Neural progenitor cell (in vitro differentiated cells): Measurements from ENCODE around the gene CRTC3. TPM values are rescaled to one million over a fixed set of nuclear protein-coding genes. Genes with fewer than 3 reads are reported as not detected.

Experiments used
- DNase-seq: peaks from one replicate; pipeline ENCODE4 v3.0.0-alpha.2; 2016; ENCODE audit warnings: low spot score
- H2AFZ ChIP-seq: fragments of 200-600 bp; sonication (generic); replicated peaks from 2 replicates; pipeline ENCODE4 v1.6.1; 2016; ENCODE audit warnings: antibody characterized with exemption
- H3F3A ChIP-seq: fragments of 200-600 bp; sonication (generic); 2 replicates; pipeline ENCODE4 v1.6.1; 2016; ENCODE audit warnings: antibody characterized with exemption, low read depth
- H3K27ac ChIP-seq: fragments of 200-600 bp; sonication (generic); 2 replicates; pipeline ENCODE4 v1.5.1; 2016; ENCODE audit warnings: mild to moderate bottlenecking
- H3K27me3 ChIP-seq: fragments of 200-600 bp; sonication (generic); 2 replicates; pipeline ENCODE4 v1.6.1; 2016; ENCODE audit warnings: mild to moderate bottlenecking, moderate library complexity
- H3K36me3 ChIP-seq: fragments of 200-600 bp; sonication (generic); 2 replicates; pipeline ENCODE4 v1.5.1; 2016
- H3K4me1 ChIP-seq: fragments of 200-600 bp; sonication (generic); 2 replicates; pipeline ENCODE4 v1.6.1; 2016; ENCODE audit warnings: mixed run types
- H3K4me2 ChIP-seq: fragments of 200-600 bp; sonication (generic); 2 replicates; pipeline ENCODE4 v1.6.1; 2016
- H3K4me3 ChIP-seq: fragments of 200-600 bp; sonication (generic); 2 replicates; pipeline ENCODE4 v1.5.1; 2016
- H3K79me2 ChIP-seq: fragments of 200-600 bp; sonication (generic); 2 replicates; pipeline ENCODE4 v1.6.1; 2016; ENCODE audit warnings: low read depth
- H3K9ac ChIP-seq: fragments of 200-600 bp; sonication (generic); 2 replicates; pipeline ENCODE4 v1.6.1; 2016
- H3K9me3 ChIP-seq: fragments of 200-600 bp; sonication (generic); 2 replicates; pipeline ENCODE4 v1.5.1; 2016; ENCODE audit warnings: low read depth
- H4K20me1 ChIP-seq: fragments of 200-600 bp; sonication (generic); 2 replicates; pipeline ENCODE4 v1.6.1; 2016; ENCODE audit warnings: low read depth
- H3K27ac Mint-ChIP-seq: 3 replicates; pipeline ENCODE4 v1.8.0; 2021; ENCODE audit warnings: mixed read lengths
- H3K27me3 Mint-ChIP-seq: 2 replicates; pipeline ENCODE4 v1.8.0; 2022; ENCODE audit warnings: low read depth, mild to moderate bottlenecking, inconsistent platforms, moderate library complexity, mixed read lengths; ENCODE audit not compliant: insufficient read depth
- H3K36me3 Mint-ChIP-seq: 3 replicates; pipeline ENCODE4 v1.8.0; 2021; ENCODE audit warnings: mixed read lengths
- H3K4me1 Mint-ChIP-seq: 3 replicates; pipeline ENCODE4 v1.8.0; 2021; ENCODE audit warnings: mixed read lengths
- H3K4me3 Mint-ChIP-seq: 3 replicates; pipeline ENCODE4 v1.8.0; 2021; ENCODE audit warnings: mild to moderate bottlenecking, moderate library complexity, mixed read lengths
- H3K9me3 Mint-ChIP-seq: 3 replicates; pipeline ENCODE4 v1.8.0; 2020; ENCODE audit warnings: mixed read lengths
- EZH2 ChIP-seq: fragments of 200-600 bp; sonication (generic); IDR thresholded peaks from 2 replicates; pipeline ENCODE4 v1.6.1; 2017; ENCODE audit warnings: antibody characterized with exemption, mild to moderate bottlenecking, moderate library complexity
- EZH2phosphoT487 ChIP-seq: fragments of 200-600 bp; sonication (generic); IDR thresholded peaks from 2 replicates; pipeline ENCODE4 v1.6.1; 2017; ENCODE audit warnings: antibody characterized with exemption
- total RNA-seq: library from RNA; depleted of rRNA; stranded (reverse); fragments of >200 nt; gene quantifications from 2 replicates; pipeline ENCODE4 v1.2.3, GENCODE V29; 2015; ENCODE audit warnings: low replicate concordance
- TF ChIP-seq, protein P1 (sequence below): fragments of 200-600 bp; sonication (generic); IDR thresholded peaks from 2 replicates; pipeline ENCODE4 v1.5.1; 2017; ENCODE audit warnings: antibody characterized with exemption, mild to moderate bottlenecking

The CRTC3 gene
- total RNA-seq, 1 donor from 2014 or later, result 4.9 TPM

DNA sequence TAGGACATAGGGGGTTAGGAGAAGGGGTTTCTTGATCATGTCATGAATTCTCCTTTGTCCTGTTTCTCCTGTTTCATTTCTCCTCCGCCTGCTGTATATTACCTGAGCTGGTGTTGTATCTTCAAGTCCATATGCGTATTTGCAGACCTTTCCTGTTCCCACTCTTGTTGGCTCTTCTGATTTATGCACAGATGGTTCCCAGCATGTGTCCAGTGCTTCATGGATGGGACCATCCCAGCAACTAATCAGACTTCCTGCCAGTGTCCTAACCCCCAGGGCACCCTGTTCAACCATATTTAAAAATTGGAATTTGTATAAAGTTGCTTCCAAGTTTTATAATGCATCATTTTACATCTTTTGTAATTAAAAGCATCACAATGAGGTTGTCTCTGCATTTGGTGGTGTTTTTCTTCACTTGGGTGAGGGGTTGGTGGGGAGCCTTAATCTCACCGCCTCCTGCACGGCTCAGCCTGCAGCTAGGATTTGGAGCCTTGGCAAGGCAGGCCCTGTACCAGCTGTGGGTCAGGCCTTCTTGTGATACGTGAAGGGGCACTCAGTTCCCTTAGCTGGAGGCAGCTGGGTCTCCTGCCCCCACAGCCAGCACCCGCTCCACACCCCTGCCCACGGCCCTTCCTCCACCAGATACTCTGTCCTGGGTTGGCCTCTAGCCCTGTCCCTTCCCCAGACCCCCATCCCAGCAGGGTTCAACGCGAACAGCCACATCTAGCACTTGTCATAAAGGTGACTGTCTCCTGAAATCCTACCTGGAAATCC lies 115.4 kb downstream of the CRTC3 start:
- H2AFZ ChIP-seq, result no peak overlapping the region
- no peaks in the 10 kb centered on the region for H3K4me1 ChIP-seq
- no peaks in the 10 kb centered on the region for H3K9me3 ChIP-seq
- H4K20me1 ChIP-seq, result no peaks in the 10 kb centered on the region
- Mint-ChIP-seq H3K27ac (peak overlapping the region; percentile 40), H3K4me3 (no peak overlapping the region), H3K36me3 (peaks cover 19% of the 10 kb centered on the region), H3K27me3 (peaks cover 9% of the 10 kb centered on the region), H3K4me1 (peaks cover 5% of the 10 kb centered on the region), H3K9me3 (no peaks in the 10 kb centered on the region)
- no peaks in the 10 kb centered on the region for H3F3A ChIP-seq
- no peak overlapping the region for H3K9ac ChIP-seq
- H3K36me3 ChIP-seq, result no peaks in the 10 kb centered on the region
- H3K79me2 ChIP-seq, result no peaks in the 10 kb centered on the region
- no peaks in the 10 kb centered on the region for H3K27me3 ChIP-seq
- H3K4me3 ChIP-seq, result no peak overlapping the region
- no peak overlapping the region for H3K27ac ChIP-seq
- TF ChIP-seq EZH2, result no peak
- TF ChIP-seq EZH2phosphoT487, result no peak
- TF ChIP-seq, protein P1, sequence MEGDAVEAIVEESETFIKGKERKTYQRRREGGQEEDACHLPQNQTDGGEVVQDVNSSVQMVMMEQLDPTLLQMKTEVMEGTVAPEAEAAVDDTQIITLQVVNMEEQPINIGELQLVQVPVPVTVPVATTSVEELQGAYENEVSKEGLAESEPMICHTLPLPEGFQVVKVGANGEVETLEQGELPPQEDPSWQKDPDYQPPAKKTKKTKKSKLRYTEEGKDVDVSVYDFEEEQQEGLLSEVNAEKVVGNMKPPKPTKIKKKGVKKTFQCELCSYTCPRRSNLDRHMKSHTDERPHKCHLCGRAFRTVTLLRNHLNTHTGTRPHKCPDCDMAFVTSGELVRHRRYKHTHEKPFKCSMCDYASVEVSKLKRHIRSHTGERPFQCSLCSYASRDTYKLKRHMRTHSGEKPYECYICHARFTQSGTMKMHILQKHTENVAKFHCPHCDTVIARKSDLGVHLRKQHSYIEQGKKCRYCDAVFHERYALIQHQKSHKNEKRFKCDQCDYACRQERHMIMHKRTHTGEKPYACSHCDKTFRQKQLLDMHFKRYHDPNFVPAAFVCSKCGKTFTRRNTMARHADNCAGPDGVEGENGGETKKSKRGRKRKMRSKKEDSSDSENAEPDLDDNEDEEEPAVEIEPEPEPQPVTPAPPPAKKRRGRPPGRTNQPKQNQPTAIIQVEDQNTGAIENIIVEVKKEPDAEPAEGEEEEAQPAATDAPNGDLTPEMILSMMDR, result no peak
- H3K4me2 ChIP-seq, result no peak overlapping the region
- DNase-seq, result no peak

DNA sequence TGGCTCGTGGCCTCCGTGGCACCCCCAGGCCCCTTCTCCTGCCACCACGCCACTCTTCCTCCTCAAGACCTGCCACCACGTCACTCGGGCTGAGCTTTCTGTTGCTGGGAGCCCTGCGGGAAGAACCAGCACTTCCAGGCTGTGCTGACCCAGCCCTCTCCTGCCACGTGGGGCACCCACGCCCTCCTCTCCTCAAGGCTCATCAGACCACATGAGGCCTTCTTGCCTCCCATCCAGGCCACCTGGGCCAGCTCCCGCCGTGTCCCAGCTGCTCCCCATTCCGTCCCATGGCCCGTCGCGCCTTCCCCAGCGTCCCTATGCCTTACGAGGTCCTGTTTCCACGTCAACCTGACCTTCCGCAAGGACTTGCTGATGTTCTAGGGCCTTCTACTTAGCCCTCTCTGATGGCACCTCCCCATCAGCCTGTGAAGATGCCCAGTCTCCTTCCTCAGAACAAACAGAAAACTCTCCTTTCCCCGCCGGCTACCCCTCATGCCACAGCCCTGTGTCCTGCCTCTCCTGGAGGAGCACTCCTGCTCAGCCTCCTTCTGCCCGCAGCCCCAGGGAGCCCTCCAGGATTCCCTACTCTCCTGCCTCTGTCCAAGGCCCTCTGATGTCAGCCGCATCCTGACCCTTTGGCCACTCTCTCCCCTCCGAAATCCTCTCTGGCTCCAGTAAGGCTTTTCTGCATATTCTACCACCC lies 116.3 kb downstream of the CRTC3 start:
- H2AFZ ChIP-seq, result no peak overlapping the region
- no peaks in the 10 kb centered on the region for H3K27me3 ChIP-seq
- H3F3A ChIP-seq, result no peaks in the 10 kb centered on the region
- H3K36me3 ChIP-seq, result no peaks in the 10 kb centered on the region
- H3K9ac ChIP-seq, result no peak overlapping the region
- Mint-ChIP-seq H3K27ac (peak overlapping the region; percentile 40), H3K27me3 (peaks cover 7% of the 10 kb centered on the region), H3K36me3 (peaks cover 17% of the 10 kb centered on the region), H3K4me1 (peaks cover 5% of the 10 kb centered on the region), H3K9me3 (no peaks in the 10 kb centered on the region), H3K4me3 (no peak overlapping the region)
- no peaks in the 10 kb centered on the region for H3K79me2 ChIP-seq
- no peak overlapping the region for H3K4me2 ChIP-seq
- H3K4me1 ChIP-seq, result no peaks in the 10 kb centered on the region
- H4K20me1 ChIP-seq, result no peaks in the 10 kb centered on the region
- TF ChIP-seq, protein P1, result no peak
- H3K9me3 ChIP-seq, result no peaks in the 10 kb centered on the region
- H3K27ac ChIP-seq, result no peak overlapping the region
- DNase-seq, result no peak
- no peak overlapping the region for H3K4me3 ChIP-seq

GRCh38 chr15:90646662-90647305 lies 117.1 kb downstream of the CRTC3 start:
- Mint-ChIP-seq H3K9me3 (no peaks in the 10 kb centered on the region), H3K27ac (no peak overlapping the region), H3K36me3 (peaks cover 17% of the 10 kb centered on the region), H3K4me1 (peaks cover 5% of the 10 kb centered on the region), H3K4me3 (no peak overlapping the region), H3K27me3 (peaks cover 7% of the 10 kb centered on the region)
- no peak overlapping the region for H3K4me3 ChIP-seq
- H3K4me1 ChIP-seq, result no peaks in the 10 kb centered on the region
- H3K9me3 ChIP-seq, result no peaks in the 10 kb centered on the region
- H3F3A ChIP-seq, result no peaks in the 10 kb centered on the region
- H3K79me2 ChIP-seq, result no peaks in the 10 kb centered on the region
- no peaks in the 10 kb centered on the region for H3K27me3 ChIP-seq
- H3K9ac ChIP-seq, result no peak overlapping the region
- TF ChIP-seq EZH2 (no peak), EZH2phosphoT487 (no peak)
- TF ChIP-seq, protein P1, result no peak
- H3K36me3 ChIP-seq, result no peaks in the 10 kb centered on the region
- DNase-seq, result no peak
- no peaks in the 10 kb centered on the region for H4K20me1 ChIP-seq
- H3K27ac ChIP-seq, result no peak overlapping the region
- no peak overlapping the region for H2AFZ ChIP-seq
- H3K4me2 ChIP-seq, result no peak overlapping the region
